HepG2 (cell line): ENCODE data around the gene CACTIN. TPM values are rescaled to one million over a fixed set of nuclear protein-coding genes. Genes with fewer than 3 reads are reported as not detected.

ENCODE experiments used
- CENPX ChIP-seq: sonication (generic); formaldehyde crosslinking; IDR thresholded peaks from 2 replicates; pipeline ENCODE4 v1.9.0; 2021; ENCODE audit warnings: mild to moderate bottlenecking, missing genetic modification reagents, moderate library complexity
- DMAP1 ChIP-seq: IDR thresholded peaks from 2 replicates; pipeline ENCODE4 v1.6.1; 2016
- E2F5 ChIP-seq: sonication (generic); formaldehyde crosslinking; conservative IDR thresholded peaks from 2 replicates; pipeline ENCODE4 v1.4.0; 2020; ENCODE audit warnings: missing genetic modification reagents
- HES4 ChIP-seq: sonication (generic); formaldehyde crosslinking; IDR thresholded peaks from 2 replicates; pipeline ENCODE4 v1.9.0; 2021; ENCODE audit warnings: mild to moderate bottlenecking, missing genetic modification reagents, borderline replicate concordance
- KAT8 ChIP-seq: IDR thresholded peaks from 2 replicates; pipeline ENCODE4 v1.6.1; 2016; ENCODE audit warnings: missing genetic modification reagents, missing compliant biosample characterization
- MLLT10 ChIP-seq: sonication (generic); formaldehyde crosslinking; IDR thresholded peaks from 2 replicates; pipeline ENCODE4 v1.4.0; 2020; ENCODE audit warnings: missing genetic modification reagents
- MLX ChIP-seq: IDR thresholded peaks from 2 replicates; pipeline ENCODE4 v1.6.1; 2016
- NCOA2 ChIP-seq: sonication (generic); formaldehyde crosslinking; IDR thresholded peaks from 2 replicates; pipeline ENCODE4 v1.8.0; 2022; ENCODE audit warnings: inconsistent platforms
- PLRG1 ChIP-seq: fragments of 450-650 bp; conservative IDR thresholded peaks from 2 replicates; pipeline ENCODE4 v1.6.1; 2016
- RARA ChIP-seq: IDR thresholded peaks from 2 replicates; pipeline ENCODE4 v1.6.1; 2016; ENCODE audit warnings: missing genetic modification reagents, missing compliant biosample characterization
- ZBTB43 ChIP-seq: sonication (generic); formaldehyde crosslinking; conservative IDR thresholded peaks from 2 replicates; pipeline ENCODE4 v1.4.0; 2020; ENCODE audit warnings: missing genetic modification reagents
- ZNF691 ChIP-seq: sonication (generic); formaldehyde crosslinking; IDR thresholded peaks from 2 replicates; pipeline ENCODE4 v1.4.0; 2020; ENCODE audit warnings: missing genetic modification reagents, low read depth, mild to moderate bottlenecking, borderline replicate concordance
- ZNF710 ChIP-seq: sonication (generic); formaldehyde crosslinking; IDR thresholded peaks from 2 replicates; pipeline ENCODE4 v1.5.0; 2020; ENCODE audit warnings: mild to moderate bottlenecking, missing genetic modification reagents, borderline replicate concordance
- ZNF713 ChIP-seq: sonication (generic); formaldehyde crosslinking; IDR thresholded peaks from 2 replicates; pipeline ENCODE4 v1.4.0; 2020; ENCODE audit warnings: mild to moderate bottlenecking, missing genetic modification reagents
- ZNF83 ChIP-seq: sonication (generic); formaldehyde crosslinking; IDR thresholded peaks from 2 replicates; pipeline ENCODE4 v1.4.0; 2020; ENCODE audit warnings: missing genetic modification reagents, mild to moderate bottlenecking, borderline replicate concordance
- polyA plus RNA-seq, 8 experiments: library from polyadenylated mRNA; depleted of rRNA in 3 of 8; stranded (reverse) in 7 of 8; unstranded in 1 of 8; fragments of >200 nt; fragmentation: Illumina TruSeq in 4 of 8; extraction: Trizol in 4 of 8; gene quantifications; 2 replicates each; pipeline versions ENCODE4 v1.2.1 to v1.2.3, GENCODE V29; 2011 to 2016; ENCODE audit warnings: low read depth in 4 of 8, missing spikeins in 1 of 8, mixed read lengths in 1 of 8; ENCODE audit not compliant: insufficient read depth in 1 of 8
- total RNA-seq, 5 experiments: library from RNA; depleted of rRNA; stranded (reverse); fragments of >200 nt; fragmentation: Illumina TruSeq; extraction: Trizol; gene quantifications; 2 replicates each; pipeline ENCODE4 v1.2.3, GENCODE V29; 2016; ENCODE audit warnings: low read depth in 1 of 5
- TF ChIP-seq, protein P1 (sequence below): sonication (generic); formaldehyde crosslinking; IDR thresholded peaks from 2 replicates; pipeline ENCODE4 v1.4.0; 2020; ENCODE audit warnings: missing genetic modification reagents, borderline replicate concordance

Gene CACTIN
- total and polyA plus RNA-seq, 2 of the 13 experiments (the other 11 are each of a cell fraction or from before 2014, with no cell fraction given) = 10.0 to 16.6 TPM

- no peak for TF ChIP-seq E2F5 (CRISPR knock-in tag)
- no peak for TF ChIP-seq NCOA2 (CRISPR knock-in tag)
- TF ChIP-seq CENPX (CRISPR knock-in tag) = no peak
- no peak for TF ChIP-seq RARA
- TF ChIP-seq ZNF713 (CRISPR knock-in tag) = no peak
- TF ChIP-seq, protein P1, sequence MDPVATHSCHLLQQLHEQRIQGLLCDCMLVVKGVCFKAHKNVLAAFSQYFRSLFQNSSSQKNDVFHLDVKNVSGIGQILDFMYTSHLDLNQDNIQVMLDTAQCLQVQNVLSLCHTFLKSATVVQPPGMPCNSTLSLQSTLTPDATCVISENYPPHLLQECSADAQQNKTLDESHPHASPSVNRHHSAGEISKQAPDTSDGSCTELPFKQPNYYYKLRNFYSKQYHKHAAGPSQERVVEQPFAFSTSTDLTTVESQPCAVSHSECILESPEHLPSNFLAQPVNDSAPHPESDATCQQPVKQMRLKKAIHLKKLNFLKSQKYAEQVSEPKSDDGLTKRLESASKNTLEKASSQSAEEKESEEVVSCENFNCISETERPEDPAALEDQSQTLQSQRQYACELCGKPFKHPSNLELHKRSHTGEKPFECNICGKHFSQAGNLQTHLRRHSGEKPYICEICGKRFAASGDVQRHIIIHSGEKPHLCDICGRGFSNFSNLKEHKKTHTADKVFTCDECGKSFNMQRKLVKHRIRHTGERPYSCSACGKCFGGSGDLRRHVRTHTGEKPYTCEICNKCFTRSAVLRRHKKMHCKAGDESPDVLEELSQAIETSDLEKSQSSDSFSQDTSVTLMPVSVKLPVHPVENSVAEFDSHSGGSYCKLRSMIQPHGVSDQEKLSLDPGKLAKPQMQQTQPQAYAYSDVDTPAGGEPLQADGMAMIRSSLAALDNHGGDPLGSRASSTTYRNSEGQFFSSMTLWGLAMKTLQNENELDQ (CRISPR knock-in tag) = no peak
- no peak for TF ChIP-seq ZNF83 (CRISPR knock-in tag)
- TF ChIP-seq ZBTB43 = no peak
- 0 out of 2 replicates have a peak, but pooled peaks have one; percentile 26 for TF ChIP-seq PLRG1
- TF ChIP-seq HES4 = no peak
- TF ChIP-seq MLLT10 (CRISPR knock-in tag) = no peak
- TF ChIP-seq MLX (CRISPR knock-in tag) = no peak
- no peak for TF ChIP-seq KAT8 (CRISPR knock-in tag)
- TF ChIP-seq ZNF691 = no peak
- no peak for TF ChIP-seq ZNF710 (CRISPR knock-in tag)
- no peak for TF ChIP-seq DMAP1
Measured at GRCh38 chr19:3605361-3605760, 21.2 kb downstream of the CACTIN start (continued).
